ENCODE data around the gene GDPGP1. TPM values are rescaled to one million over a fixed set of nuclear protein-coding genes. Genes with fewer than 3 reads are reported as not detected.
"Not testable (repeated sequence)": the region's sequence is repeated elsewhere in the genome, so short reads cannot be mapped to it uniquely, and the experiment has no call there.

Gene GDPGP1
- polyA plus RNA-seq, 2 donors = 2.1 to 2.2 TPM

GRCh38 chr15:90266061-90266431 lies 32.0 kb downstream of the GDPGP1 start:
- H3K27me3 ChIP-seq (ENCODE audit: control insufficient read depth in 1 of 2, insufficient read depth in 2 of 2, low read length in 2 of 2) = no peaks in the 10 kb centered on the region
- peak overlapping the region; percentile 63 to 73 for H3K4me3 ChIP-seq (ENCODE audit: low read depth in 1 of 2, low read length in 2 of 2)
- H3K9me3 ChIP-seq (ENCODE audit: control insufficient read depth in 2 of 2, insufficient read depth in 1 of 2, low read depth in 1 of 2, low read length in 1 of 2) = no peaks in the 10 kb centered on the region
- 0% methylated on average over 16 of the region's 16 CpGs for WGBS, 2 donors
- H3K4me1 ChIP-seq (ENCODE audit: control insufficient read depth in 2 of 2, insufficient read depth in 2 of 2, low read length in 1 of 2) = peaks cover 6 to 10% of the 10 kb centered on the region in 2 donors
- H3K27ac ChIP-seq (ENCODE audit: low read depth in 2 of 2, low read length in 1 of 2) = peak overlapping the region; percentile 95 to 96
- peaks cover 1 to 4% of the 10 kb centered on the region in 2 donors for H3K36me3 ChIP-seq (ENCODE audit: control insufficient read depth in 2 of 2, insufficient read depth in 2 of 2, low read length in 1 of 2)

DNA sequence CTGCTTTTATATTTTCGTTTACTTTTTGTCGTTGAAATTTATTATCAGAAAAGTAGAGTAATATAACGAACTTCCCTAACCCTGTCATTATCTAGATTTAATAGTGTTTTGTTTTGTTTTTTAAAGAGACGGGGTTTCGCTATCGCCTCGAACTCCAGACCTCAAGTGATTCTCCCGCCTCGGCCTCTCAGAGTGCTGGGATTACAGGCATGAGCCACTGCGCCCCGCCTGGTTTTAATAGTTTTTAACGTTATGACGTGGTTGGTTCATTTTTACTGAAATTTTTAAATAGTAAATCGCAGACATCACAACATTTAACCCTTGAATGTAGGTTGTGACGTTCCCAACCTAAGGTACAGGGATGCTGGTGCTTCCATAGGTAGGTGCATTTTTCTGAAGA lies 32.5 kb downstream of the GDPGP1 start:
- Histone ChIP-seq H3K4me1 (ENCODE audit: control insufficient read depth in 2 of 2, insufficient read depth in 2 of 2, low read length in 1 of 2) (peaks cover 6 to 10% of the 10 kb centered on the region in 2 donors), H3K27ac (ENCODE audit: low read depth in 2 of 2, low read length in 1 of 2) (peak overlapping the region; percentile 95 to 96), H3K9me3 (ENCODE audit: control insufficient read depth in 2 of 2, insufficient read depth in 1 of 2, low read depth in 1 of 2, low read length in 1 of 2) (no peaks in the 10 kb centered on the region), H3K36me3 (ENCODE audit: control insufficient read depth in 2 of 2, insufficient read depth in 2 of 2, low read length in 1 of 2) (peaks cover 5 to 8% of the 10 kb centered on the region in 2 donors), H3K4me3 (ENCODE audit: low read depth in 1 of 2, low read length in 2 of 2) (peak overlapping the region; percentile 63 to 73), H3K27me3 (ENCODE audit: control insufficient read depth in 1 of 2, insufficient read depth in 2 of 2, low read length in 2 of 2) (no peaks in the 10 kb centered on the region)
- WGBS, 2 donors = 7 to 9% methylated on average over 15 of the region's 15 CpGs

DNA sequence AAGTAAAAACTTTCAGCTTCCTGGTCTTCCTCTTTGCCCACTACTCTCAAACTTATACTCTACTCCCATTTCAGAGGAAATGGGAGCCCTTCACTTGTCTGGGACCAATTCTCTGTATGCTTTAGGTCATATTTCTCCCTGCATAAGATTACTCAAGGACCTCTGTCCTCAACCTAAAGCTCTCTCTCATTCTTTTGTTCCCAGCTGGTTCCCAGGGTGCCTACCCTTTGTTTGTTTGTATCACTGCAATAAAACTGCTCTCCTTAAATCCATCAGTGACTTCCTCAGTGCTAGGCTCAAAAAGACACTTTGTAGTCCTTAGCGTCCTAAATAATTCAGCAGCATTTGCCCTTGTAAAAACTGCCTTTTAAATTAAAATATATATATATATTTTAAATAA lies 34.4 kb downstream of the GDPGP1 start:
- peaks cover 4 to 8% of the 10 kb centered on the region in 2 donors for H3K4me1 ChIP-seq (ENCODE audit: control insufficient read depth in 2 of 2, insufficient read depth in 2 of 2, low read length in 1 of 2)
- WGBS, 2 donors = 47 to 48% methylated on average over 1 of the region's 1 CpG
- H3K36me3 ChIP-seq (ENCODE audit: control insufficient read depth in 2 of 2, insufficient read depth in 2 of 2, low read length in 1 of 2) = peaks cover 10 to 13% of the 10 kb centered on the region in 2 donors
- no peaks in the 10 kb centered on the region for H3K9me3 ChIP-seq (ENCODE audit: control insufficient read depth in 2 of 2, insufficient read depth in 1 of 2, low read depth in 1 of 2, low read length in 1 of 2)
- H3K4me3 ChIP-seq (ENCODE audit: low read depth in 1 of 2, low read length in 2 of 2) = no peak overlapping the region
- H3K27me3 ChIP-seq (ENCODE audit: control insufficient read depth in 1 of 2, insufficient read depth in 2 of 2, low read length in 2 of 2) = no peaks in the 10 kb centered on the region
- H3K27ac ChIP-seq (ENCODE audit: low read depth in 2 of 2, low read length in 1 of 2) = no peak overlapping the region

GRCh38 chr15:90270502-90271150 lies 36.6 kb downstream of the GDPGP1 start:
- Histone ChIP-seq H3K4me3 (ENCODE audit: low read depth in 1 of 2, low read length in 2 of 2) (no peak overlapping the region), H3K27ac (ENCODE audit: low read depth in 2 of 2, low read length in 1 of 2) (no peak overlapping the region), H3K4me1 (ENCODE audit: control insufficient read depth in 2 of 2, insufficient read depth in 2 of 2, low read length in 1 of 2) (peaks cover 0 to 3% of the 10 kb centered on the region in 2 donors), H3K9me3 (ENCODE audit: control insufficient read depth in 2 of 2, insufficient read depth in 1 of 2, low read depth in 1 of 2, low read length in 1 of 2) (peaks cover 0 to 3% of the 10 kb centered on the region in 2 donors), H3K36me3 (ENCODE audit: control insufficient read depth in 2 of 2, insufficient read depth in 2 of 2, low read length in 1 of 2) (peaks cover 10 to 17% of the 10 kb centered on the region in 2 donors), H3K27me3 (ENCODE audit: control insufficient read depth in 1 of 2, insufficient read depth in 2 of 2, low read length in 2 of 2) (no peaks in the 10 kb centered on the region)
- 87 to 91% methylated on average over 10 of the region's 10 CpGs for WGBS, 2 donors

GRCh38 chr15:90271459-90272166 lies 37.6 kb downstream of the GDPGP1 start:
- H3K27me3 ChIP-seq (ENCODE audit: control insufficient read depth in 1 of 2, insufficient read depth in 2 of 2, low read length in 2 of 2) = no peaks in the 10 kb centered on the region
- WGBS, 2 donors = 77 to 81% methylated on average over 7 of the region's 7 CpGs
- H3K36me3 ChIP-seq (ENCODE audit: control insufficient read depth in 2 of 2, insufficient read depth in 2 of 2, low read length in 1 of 2) = peaks cover 10 to 17% of the 10 kb centered on the region in 2 donors
- peaks cover 0 to 3% of the 10 kb centered on the region in 2 donors for H3K9me3 ChIP-seq (ENCODE audit: control insufficient read depth in 2 of 2, insufficient read depth in 1 of 2, low read depth in 1 of 2, low read length in 1 of 2)
- no peak overlapping the region for H3K27ac ChIP-seq (ENCODE audit: low read depth in 2 of 2, low read length in 1 of 2)
- peaks cover 0 to 3% of the 10 kb centered on the region in 2 donors for H3K4me1 ChIP-seq (ENCODE audit: control insufficient read depth in 2 of 2, insufficient read depth in 2 of 2, low read length in 1 of 2)
- H3K4me3 ChIP-seq (ENCODE audit: low read depth in 1 of 2, low read length in 2 of 2) = no peak overlapping the region

GRCh38 chr15:90278467-90278866 lies 44.5 kb downstream of the GDPGP1 start:
- H3K9me3 ChIP-seq (ENCODE audit: control insufficient read depth in 2 of 2, insufficient read depth in 1 of 2, low read depth in 1 of 2, low read length in 1 of 2); H3K4me1 ChIP-seq (ENCODE audit: control insufficient read depth in 2 of 2, insufficient read depth in 2 of 2, low read length in 1 of 2); H3K4me3 ChIP-seq (ENCODE audit: low read depth in 1 of 2, low read length in 2 of 2); H3K27me3 ChIP-seq (ENCODE audit: control insufficient read depth in 1 of 2, insufficient read depth in 2 of 2, low read length in 2 of 2); H3K36me3 ChIP-seq (ENCODE audit: control insufficient read depth in 2 of 2, insufficient read depth in 2 of 2, low read length in 1 of 2); H3K27ac ChIP-seq (ENCODE audit: low read depth in 2 of 2, low read length in 1 of 2): not testable (repeated sequence)
- 95 to 97% methylated on average over 12 of the region's 12 CpGs for WGBS, 2 donors

GRCh38 chr15:90280743-90281142 lies 46.7 kb downstream of the GDPGP1 start:
- WGBS, 2 donors = 89 to 92% methylated on average over 5 of the region's 5 CpGs

GRCh38 chr15:90281637-90282036 lies 47.6 kb downstream of the GDPGP1 start:
- H3K27ac ChIP-seq (ENCODE audit: low read depth in 2 of 2, low read length in 1 of 2); H3K27me3 ChIP-seq (ENCODE audit: control insufficient read depth in 1 of 2, insufficient read depth in 2 of 2, low read length in 2 of 2); H3K4me3 ChIP-seq (ENCODE audit: low read depth in 1 of 2, low read length in 2 of 2); H3K9me3 ChIP-seq (ENCODE audit: control insufficient read depth in 2 of 2, insufficient read depth in 1 of 2, low read depth in 1 of 2, low read length in 1 of 2); H3K36me3 ChIP-seq (ENCODE audit: control insufficient read depth in 2 of 2, insufficient read depth in 2 of 2, low read length in 1 of 2); H3K4me1 ChIP-seq (ENCODE audit: control insufficient read depth in 2 of 2, insufficient read depth in 2 of 2, low read length in 1 of 2): not testable (repeated sequence)
- WGBS, 2 donors = 63 to 77% methylated on average over 6 of the region's 6 CpGs

More at GRCh38 chr15:90280743-90281142, 46.7 kb downstream of the GDPGP1 start:
- not testable (repeated sequence) for H3K4me1 ChIP-seq (ENCODE audit: control insufficient read depth in 2 of 2, insufficient read depth in 2 of 2, low read length in 1 of 2); H3K9me3 ChIP-seq (ENCODE audit: control insufficient read depth in 2 of 2, insufficient read depth in 1 of 2, low read depth in 1 of 2, low read length in 1 of 2); H3K4me3 ChIP-seq (ENCODE audit: low read depth in 1 of 2, low read length in 2 of 2); H3K27me3 ChIP-seq (ENCODE audit: control insufficient read depth in 1 of 2, insufficient read depth in 2 of 2, low read length in 2 of 2); H3K36me3 ChIP-seq (ENCODE audit: control insufficient read depth in 2 of 2, insufficient read depth in 2 of 2, low read length in 1 of 2); H3K27ac ChIP-seq (ENCODE audit: low read depth in 2 of 2, low read length in 1 of 2)

DNA sequence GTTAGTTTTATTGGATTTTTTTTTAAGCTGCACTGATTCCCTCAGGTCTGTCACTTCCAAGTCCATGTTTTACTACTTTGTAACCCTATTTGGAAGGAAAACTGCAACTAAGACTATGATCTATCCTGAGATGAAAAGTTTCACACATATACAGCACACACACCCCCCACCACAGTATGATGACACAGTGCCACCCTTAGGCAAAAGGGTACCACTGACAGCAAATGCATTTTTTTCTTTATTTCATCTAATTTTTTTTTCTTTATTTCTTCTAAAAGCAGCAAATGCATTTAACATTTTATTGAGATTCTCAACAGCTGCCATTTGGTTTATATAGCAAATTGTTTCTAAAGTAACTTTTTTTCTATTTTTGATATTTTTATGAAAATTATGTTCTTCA lies 52.7 kb downstream of the GDPGP1 start:
- Histone ChIP-seq H3K27ac (ENCODE audit: low read depth in 2 of 2, low read length in 1 of 2) (no peak overlapping the region), H3K9me3 (ENCODE audit: control insufficient read depth in 2 of 2, insufficient read depth in 1 of 2, low read depth in 1 of 2, low read length in 1 of 2) (no peaks in the 10 kb centered on the region), H3K4me3 (ENCODE audit: low read depth in 1 of 2, low read length in 2 of 2) (no peak overlapping the region), H3K27me3 (ENCODE audit: control insufficient read depth in 1 of 2, insufficient read depth in 2 of 2, low read length in 2 of 2) (no peaks in the 10 kb centered on the region), H3K36me3 (ENCODE audit: control insufficient read depth in 2 of 2, insufficient read depth in 2 of 2, low read length in 1 of 2) (no peaks in the 10 kb centered on the region), H3K4me1 (ENCODE audit: control insufficient read depth in 2 of 2, insufficient read depth in 2 of 2, low read length in 1 of 2) (peaks cover 0 to 2% of the 10 kb centered on the region in 2 donors)

GRCh38 chr15:90287101-90287500 lies 53.1 kb downstream of the GDPGP1 start:
- Histone ChIP-seq H3K27me3 (ENCODE audit: control insufficient read depth in 1 of 2, insufficient read depth in 2 of 2, low read length in 2 of 2) (no peaks in the 10 kb centered on the region), H3K27ac (ENCODE audit: low read depth in 2 of 2, low read length in 1 of 2) (no peak overlapping the region), H3K4me1 (ENCODE audit: control insufficient read depth in 2 of 2, insufficient read depth in 2 of 2, low read length in 1 of 2) (peaks cover 0 to 3% of the 10 kb centered on the region in 2 donors), H3K36me3 (ENCODE audit: control insufficient read depth in 2 of 2, insufficient read depth in 2 of 2, low read length in 1 of 2) (no peaks in the 10 kb centered on the region), H3K4me3 (ENCODE audit: low read depth in 1 of 2, low read length in 2 of 2) (no peak overlapping the region), H3K9me3 (ENCODE audit: control insufficient read depth in 2 of 2, insufficient read depth in 1 of 2, low read depth in 1 of 2, low read length in 1 of 2) (no peaks in the 10 kb centered on the region)
- WGBS, 2 donors = 58 to 62% methylated on average over 5 of the region's 5 CpGs

Data from esophagus (tissue), 2 donors.